H1 (cell line): ENCODE results near the gene CASP9. TPM values are rescaled to one million over a fixed set of nuclear protein-coding genes. Genes with fewer than 3 reads are reported as not detected.

ENCODE experiments used
- CBX8 ChIP-seq: fragments of 300-800, 300-1000 bp; sonication (generic); IDR thresholded peaks from 2 replicates; pipeline ENCODE4 v1.7.1; 2016; ENCODE audit warnings: low read depth, low read length, borderline replicate concordance
- E2F6 ChIP-seq: IDR thresholded peaks from 2 replicates; pipeline ENCODE4 v1.6.1; 2012; ENCODE audit warnings: inconsistent platforms
- EGR1 ChIP-seq: IDR thresholded peaks from 2 replicates; pipeline ENCODE4 v1.6.1; 2011; ENCODE audit warnings: low read depth, low read length, borderline replicate concordance
- GABPA ChIP-seq: IDR thresholded peaks from 2 replicates; pipeline ENCODE4 v1.6.1; 2011; ENCODE audit warnings: mild to moderate bottlenecking, low read length, moderate library complexity, borderline replicate concordance; ENCODE audit not compliant: insufficient read depth
- MAFK ChIP-seq: IDR thresholded peaks from 2 replicates; pipeline ENCODE4 v1.6.1; 2012; ENCODE audit warnings: low read depth, mild to moderate bottlenecking, improper control_type of control experiment, low read length
- POLR2A ChIP-seq, 2 experiments: IDR thresholded peaks; 1 replicate in 1 of 2; 2 replicates in 1 of 2; pipeline ENCODE4 v1.6.1; 2011; ENCODE audit warnings: low read depth in 2 of 2, low read length in 2 of 2, mild to moderate bottlenecking in 2 of 2; ENCODE audit errors: control extremely low read depth in 1 of 2
- RNF2 ChIP-seq: fragments of 200-900, 300-1000 bp; sonication (generic); IDR thresholded peaks from 2 replicates; pipeline ENCODE4 v1.7.1; 2016; ENCODE audit warnings: borderline replicate concordance, low read depth, mild to moderate bottlenecking, antibody characterized with exemption, low read length; ENCODE audit not compliant: poor library complexity, severe bottlenecking; ENCODE audit errors: missing control alignments
- polyA plus RNA-seq, 7 experiments: library from polyadenylated mRNA; depleted of rRNA in 3 of 7; stranded (reverse) in 5 of 7; unstranded in 2 of 7; fragments of >200 nt in 5 of 7; fragments of 200-250 nt in 2 of 7; gene quantifications; 1 replicate in 5 of 7; 2 replicates in 1 of 7; 4 replicates in 1 of 7; pipeline versions ENCODE4 v1.2.1 to v1.2.3, GENCODE V29; 2011 to 2013; ENCODE audit warnings: missing spikeins in 2 of 7, mixed read lengths in 2 of 7
- total RNA-seq: library from RNA; stranded (reverse); fragmentation: NEBNext Ultra II Directional; extraction: Animal tissue kit (Norgen Biotek cat#: 25700); gene quantifications from 2 replicates; pipeline ENCODE4 v1.2.1, GENCODE V29; 2021

The CASP9 gene
- total and polyA plus RNA-seq, 2 of the 8 experiments (the other 6 are each of a cell fraction or from before 2014, with no cell fraction given), result 14.8 to 36.3 TPM

- TF ChIP-seq RNF2, result no peak
- TF ChIP-seq CBX8, result no peak
- no peak for TF ChIP-seq EGR1
- no peak for TF ChIP-seq POLR2A (IDR thresholded peaks at IDR 0.05; ENCODE audit: control extremely low read depth in 1 of 2, low read depth in 2 of 2, low read length in 2 of 2)
- TF ChIP-seq GABPA, result no peak
- no peak for TF ChIP-seq MAFK
- TF ChIP-seq E2F6, result no peak
Measured at GRCh38 chr1:15460708-15461095, 63.3 kb downstream of the CASP9 start (continued).
